Spleen (tissue), 11 donors: Measurements from ENCODE around the gene ZC3H18. TPM values are rescaled to one million over a fixed set of nuclear protein-coding genes. Genes with fewer than 3 reads are reported as not detected.
A peak's percentile ranks its signal among the peaks of the same experiment; 100 is the strongest.

Experiments
- DNase-seq: peaks from one replicate; pipeline ENCODE4 v3.0.0-alpha.2; 2020
- H3K27ac ChIP-seq, 8 donors: fragments of 200-600 bp; sonication (generic) in 7 of 8; 1 replicate in 4 of 8; 2 replicates in 4 of 8; pipeline versions ENCODE4 v1.5.0 to v1.8.0; 2016 to 2021; ENCODE audit warnings: inconsistent platforms in 4 of 8, mild to moderate bottlenecking in 4 of 8, moderate library complexity in 1 of 8
- H3K27me3 ChIP-seq, 7 donors: fragments of 200-600 bp; sonication (generic) in 6 of 7; replicated peaks in 1 of 7; 1 replicate in 4 of 7; 2 replicates in 3 of 7; pipeline versions ENCODE4 v1.5.0 to v1.8.0; 2016 to 2021; ENCODE audit warnings: inconsistent platforms in 3 of 7, mild to moderate bottlenecking in 1 of 7
- H3K36me3 ChIP-seq, 6 donors: fragments of 200-600 bp; sonication (generic) in 5 of 6; 1 replicate in 4 of 6; 2 replicates in 2 of 6; pipeline versions ENCODE4 v1.5.0 to v1.8.0; 2016 to 2021; ENCODE audit warnings: inconsistent platforms in 2 of 6
- H3K4me1 ChIP-seq, 6 donors: fragments of 200-600 bp; sonication (generic) in 5 of 6; 1 replicate in 3 of 6; 2 replicates in 3 of 6; pipeline versions ENCODE4 v1.5.0 to v1.8.0; 2016 to 2021; ENCODE audit warnings: inconsistent platforms in 3 of 6
- H3K4me3 ChIP-seq, 8 donors: fragments of 200-600 bp; sonication (generic) in 7 of 8; 1 replicate in 4 of 8; 2 replicates in 4 of 8; pipeline versions ENCODE4 v1.5.0 to v1.8.0; 2016 to 2021; ENCODE audit warnings: inconsistent platforms in 4 of 8, mild to moderate bottlenecking in 4 of 8, moderate library complexity in 2 of 8
- H3K9me3 ChIP-seq, 8 donors: fragments of 200-600 bp; sonication (generic) in 7 of 8; 1 replicate in 4 of 8; 2 replicates in 4 of 8; pipeline versions ENCODE4 v1.5.0 to v1.8.0; 2016 to 2021; ENCODE audit warnings: inconsistent platforms in 4 of 8
- CTCF ChIP-seq, 11 experiments: fragments of 200-600 bp in 7 of 11; fragments of 450-650 bp in 4 of 11; sonication (generic) in 4 of 11; IDR thresholded peaks in 8 of 11; conservative IDR thresholded peaks in 3 of 11; 1 replicate in 7 of 11; 2 replicates in 4 of 11; pipeline versions ENCODE4 v1.4.0 to v1.8.0; 2016 to 2021; ENCODE audit warnings: antibody characterized with exemption in 11 of 11, inconsistent platforms in 4 of 11, mild to moderate bottlenecking in 1 of 11
- POLR2A ChIP-seq, 3 donors: fragments of 450-650 bp; IDR thresholded peaks; one replicate each; pipeline ENCODE4 v1.5.1; 2017; ENCODE audit warnings: antibody characterized with exemption in 3 of 3, mild to moderate bottlenecking in 1 of 3
- POLR2AphosphoS5 ChIP-seq, 3 donors: sonication (generic); formaldehyde crosslinking; IDR thresholded peaks; one replicate each; pipeline ENCODE4 v1.5.1; 2017; ENCODE audit warnings: antibody characterized with exemption in 3 of 3
- WGBS, 5 donors: extraction: QIAGEN DNeasy Blood & Tissue Kit in 3 of 5; methylation state at CpG; one replicate each; pipeline versions ENCODE4 v1.1.5 to v1.1.7; 2013 to 2018; 5-methylcytosine and 5-hydroxymethylcytosine counted together
- intact Hi-C: fragments of 100-400 bp; cut with DNase I; formaldehyde crosslinking; loops from one replicate; pipeline ENCODE4 v1.15.0; 2023; ENCODE audit warnings: low total_unique reads
- polyA plus RNA-seq, 3 donors: library from polyadenylated mRNA; stranded (reverse); fragments of 200-250 nt; gene quantifications; one replicate each; pipeline ENCODE4 v1.2.1, GENCODE V29; 2013
- total RNA-seq, 7 donors: library from RNA; depleted of rRNA in 3 of 7; stranded (reverse); fragments of >200 nt in 3 of 7; fragmentation: NEBNext Ultra II Directional in 4 of 7; extraction: Animal tissue kit (Norgen Biotek cat#: 25700) in 4 of 7; gene quantifications; one replicate each; pipeline versions ENCODE4 v1.1.0 to v1.2.1, GENCODE V29; 2016 to 2021
- donor health status: healthy with polysubstance abuse.
- donor health status: DM: no; HTN: no; CAD: no; lungs with moderate emphysema.
- donor health status: DM: no; HTN: no; CAD: no.
- donor health status: Bipolar disorder and iron deficiency.
- donor health status: healthy.
- donor health status: DM: no; HTN: no; CAD: no.
- donor health status: DM: yes; HTN: yes; CAD: no.

ZC3H18 gene
- total and polyA plus RNA-seq, 10 donors, result 18.0 to 65.2 (median 34.7) TPM

- Histone ChIP-seq H3K9me3 (no peaks in the 10 kb centered on the region), H3K36me3 (peaks cover 3 to 82% (median 40%) of the 10 kb centered on the region in 6 donors), H3K4me3 (no peak overlapping the region), H3K27me3 (no peaks in the 10 kb centered on the region), H3K27ac (peak overlapping the region in 3 of 8 donors; percentile 55 to 84 (median 57)), H3K4me1 (peaks cover 7 to 99% (median 65%) of the 10 kb centered on the region in 6 donors)
- intact Hi-C loops, result no loop called here
- no peak for DNase-seq
- 74 to 86% (median 79%) methylated on average over 3 of the region's 3 CpGs for WGBS, 5 donors
- TF ChIP-seq CTCF (IDR thresholded peaks at IDR 0.05 in 8 of 11, conservative IDR thresholded peaks at IDR 0.05 in 3 of 11), result no peak
- TF ChIP-seq POLR2A (IDR thresholded peaks at IDR 0.05), result no peak
- TF ChIP-seq POLR2AphosphoS5 (IDR thresholded peaks at IDR 0.05), result peak in 1 of 3 donors; percentile 20
Observed at GRCh38 chr16:88596483-88596882, 26.3 kb downstream of the ZC3H18 start.

- no peak for TF ChIP-seq POLR2AphosphoS5 (IDR thresholded peaks at IDR 0.05)
- no peak for TF ChIP-seq CTCF (IDR thresholded peaks at IDR 0.05 in 8 of 11, conservative IDR thresholded peaks at IDR 0.05 in 3 of 11)
- no peak for TF ChIP-seq POLR2A (IDR thresholded peaks at IDR 0.05)
- Histone ChIP-seq H3K4me3 (no peak overlapping the region), H3K27me3 (no peaks in the 10 kb centered on the region), H3K27ac (peak overlapping the region in 5 of 8 donors; percentile 48 to 92 (median 85)), H3K36me3 (peaks cover 3 to 84% (median 49%) of the 10 kb centered on the region in 6 donors), H3K9me3 (no peaks in the 10 kb centered on the region), H3K4me1 (peaks cover 7 to 95% (median 66%) of the 10 kb centered on the region in 6 donors)
- no peak for DNase-seq
- intact Hi-C loops, result no loop called here
- 83 to 87% (median 84%) methylated on average over 20 to 21 of the region's 21 CpGs for WGBS, 5 donors
Observed at GRCh38 chr16:88597856-88598491, 27.8 kb downstream of the ZC3H18 start.

GRCh38 chr16:88599092-88599733 is 29.0 kb downstream of the ZC3H18 start:
- 41 to 59% (median 54%) methylated on average over 13 to 14 of the region's 14 CpGs for WGBS, 5 donors
- no peaks in the 10 kb centered on the region for H3K9me3 ChIP-seq
- intact Hi-C loops, result no loop called here
- peak; percentile 90 for DNase-seq
- H3K27ac ChIP-seq, result peak overlapping the region; percentile 39 to 92 (median 82)
- TF ChIP-seq POLR2AphosphoS5 (IDR thresholded peaks at IDR 0.05) (peak; percentile 75 to 94 (median 83)), CTCF (IDR thresholded peaks at IDR 0.05 in 8 of 11, conservative IDR thresholded peaks at IDR 0.05 in 3 of 11) (no peak), POLR2A (IDR thresholded peaks at IDR 0.05) (no peak)
- H3K4me3 ChIP-seq, result peak overlapping the region in 1 of 8 donors; percentile 38
- no peaks in the 10 kb centered on the region for H3K27me3 ChIP-seq
- H3K4me1 ChIP-seq, result peaks cover 5 to 82% (median 59%) of the 10 kb centered on the region in 6 donors
- H3K36me3 ChIP-seq, result peaks cover 3 to 84% (median 50%) of the 10 kb centered on the region in 6 donors
